MM.1S (cell line): ENCODE data around the gene CFAP20.

Experiments
- EZH2 ChIP-seq: fragments of 300-600 bp; sonication (generic); optimal IDR thresholded peaks from 2 replicates; pipeline ENCODE3; 2017; ENCODE audit warnings: low read depth, mild to moderate bottlenecking, antibody characterized with exemption, low read length, mixed read lengths
- TF ChIP-seq, protein P1 (sequence below): fragments of 300-600 bp; sonication (generic); IDR thresholded peaks from 2 replicates; pipeline ENCODE4 v1.5.1; 2016; ENCODE audit warnings: antibody characterized with exemption, low read length, mixed read lengths

DNA sequence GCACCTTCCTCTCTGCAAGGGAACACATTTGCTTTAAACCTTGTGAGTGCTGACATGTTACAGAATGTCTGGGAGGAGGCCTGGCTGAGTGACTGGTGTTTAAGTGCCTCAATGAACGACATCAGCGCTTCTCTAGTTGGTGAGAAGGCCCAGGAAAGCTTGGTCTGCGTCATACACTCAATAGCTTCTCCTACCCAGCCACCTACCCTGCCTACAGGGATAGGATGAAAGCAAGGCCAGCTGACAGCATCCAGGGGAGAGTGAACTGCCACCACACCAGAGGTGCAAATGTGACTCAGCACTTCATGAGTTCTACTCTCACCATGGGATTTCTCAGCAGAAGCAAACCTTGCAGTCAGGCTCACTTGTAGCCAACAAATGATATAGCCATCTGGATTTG, 31.7 kb upstream of the CFAP20 start:
- no peak for TF ChIP-seq EZH2
- TF ChIP-seq, protein P1, sequence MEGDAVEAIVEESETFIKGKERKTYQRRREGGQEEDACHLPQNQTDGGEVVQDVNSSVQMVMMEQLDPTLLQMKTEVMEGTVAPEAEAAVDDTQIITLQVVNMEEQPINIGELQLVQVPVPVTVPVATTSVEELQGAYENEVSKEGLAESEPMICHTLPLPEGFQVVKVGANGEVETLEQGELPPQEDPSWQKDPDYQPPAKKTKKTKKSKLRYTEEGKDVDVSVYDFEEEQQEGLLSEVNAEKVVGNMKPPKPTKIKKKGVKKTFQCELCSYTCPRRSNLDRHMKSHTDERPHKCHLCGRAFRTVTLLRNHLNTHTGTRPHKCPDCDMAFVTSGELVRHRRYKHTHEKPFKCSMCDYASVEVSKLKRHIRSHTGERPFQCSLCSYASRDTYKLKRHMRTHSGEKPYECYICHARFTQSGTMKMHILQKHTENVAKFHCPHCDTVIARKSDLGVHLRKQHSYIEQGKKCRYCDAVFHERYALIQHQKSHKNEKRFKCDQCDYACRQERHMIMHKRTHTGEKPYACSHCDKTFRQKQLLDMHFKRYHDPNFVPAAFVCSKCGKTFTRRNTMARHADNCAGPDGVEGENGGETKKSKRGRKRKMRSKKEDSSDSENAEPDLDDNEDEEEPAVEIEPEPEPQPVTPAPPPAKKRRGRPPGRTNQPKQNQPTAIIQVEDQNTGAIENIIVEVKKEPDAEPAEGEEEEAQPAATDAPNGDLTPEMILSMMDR = no peak
